PC-9 (cell line): ENCODE results near the gene SEMA3B.

Experiments
- EZH2 ChIP-seq: fragments of 200-600 bp; sonication (generic); IDR thresholded peaks from 2 replicates; pipeline ENCODE4 v1.8.0; 2017; ENCODE audit warnings: antibody characterized with exemption, low read depth
- TF ChIP-seq, protein P1 (sequence below): fragments of 200-600 bp; sonication (generic); conservative IDR thresholded peaks from 2 replicates; pipeline ENCODE4 v1.6.1; 2017; ENCODE audit warnings: mixed run types, antibody characterized with exemption, mild to moderate bottlenecking, moderate library complexity

DNA sequence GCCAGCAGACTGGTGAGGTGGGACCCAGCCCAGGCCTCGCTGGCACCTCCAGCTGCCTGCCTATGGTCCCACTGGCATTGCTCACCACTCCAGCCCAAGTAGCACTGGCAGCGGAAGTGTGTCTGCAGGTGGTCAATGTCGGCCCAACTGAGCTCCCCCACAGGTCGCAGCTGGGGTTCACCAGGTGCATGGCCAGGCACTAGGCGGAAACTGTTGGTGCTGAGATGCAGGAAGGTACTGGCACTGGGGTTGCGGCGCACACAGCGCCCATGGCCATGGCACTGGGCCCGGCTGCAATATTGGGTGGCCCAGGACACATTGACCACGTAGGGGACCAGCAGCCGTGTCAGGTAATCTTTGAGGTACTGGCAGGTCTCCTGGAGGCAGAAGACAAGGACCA lies 49.2 kb downstream of the SEMA3B start:
- no peak for TF ChIP-seq EZH2
- TF ChIP-seq, protein P1, sequence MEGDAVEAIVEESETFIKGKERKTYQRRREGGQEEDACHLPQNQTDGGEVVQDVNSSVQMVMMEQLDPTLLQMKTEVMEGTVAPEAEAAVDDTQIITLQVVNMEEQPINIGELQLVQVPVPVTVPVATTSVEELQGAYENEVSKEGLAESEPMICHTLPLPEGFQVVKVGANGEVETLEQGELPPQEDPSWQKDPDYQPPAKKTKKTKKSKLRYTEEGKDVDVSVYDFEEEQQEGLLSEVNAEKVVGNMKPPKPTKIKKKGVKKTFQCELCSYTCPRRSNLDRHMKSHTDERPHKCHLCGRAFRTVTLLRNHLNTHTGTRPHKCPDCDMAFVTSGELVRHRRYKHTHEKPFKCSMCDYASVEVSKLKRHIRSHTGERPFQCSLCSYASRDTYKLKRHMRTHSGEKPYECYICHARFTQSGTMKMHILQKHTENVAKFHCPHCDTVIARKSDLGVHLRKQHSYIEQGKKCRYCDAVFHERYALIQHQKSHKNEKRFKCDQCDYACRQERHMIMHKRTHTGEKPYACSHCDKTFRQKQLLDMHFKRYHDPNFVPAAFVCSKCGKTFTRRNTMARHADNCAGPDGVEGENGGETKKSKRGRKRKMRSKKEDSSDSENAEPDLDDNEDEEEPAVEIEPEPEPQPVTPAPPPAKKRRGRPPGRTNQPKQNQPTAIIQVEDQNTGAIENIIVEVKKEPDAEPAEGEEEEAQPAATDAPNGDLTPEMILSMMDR = no peak
